Activated gamma-delta T cell treated with anti-CD3 and anti-CD28 coated beads, Interleukin-2, amount 50 U/mL, for 16 hours (primary cell): ENCODE measurements around the gene DNAJB6.

Experiments
- DNase-seq: peaks from one replicate; pipeline ENCODE4 v3.0.0-alpha.2; 2020; ENCODE audit warnings: low read depth

DNAJB6 gene

GRCh38 chr7:157370742-157371141 is 33.9 kb downstream of the DNAJB6 start:
- no peak for DNase-seq

- no peak for DNase-seq
Measured at GRCh38 chr7:157371296-157371695, 34.5 kb downstream of the DNAJB6 start.

DNA sequence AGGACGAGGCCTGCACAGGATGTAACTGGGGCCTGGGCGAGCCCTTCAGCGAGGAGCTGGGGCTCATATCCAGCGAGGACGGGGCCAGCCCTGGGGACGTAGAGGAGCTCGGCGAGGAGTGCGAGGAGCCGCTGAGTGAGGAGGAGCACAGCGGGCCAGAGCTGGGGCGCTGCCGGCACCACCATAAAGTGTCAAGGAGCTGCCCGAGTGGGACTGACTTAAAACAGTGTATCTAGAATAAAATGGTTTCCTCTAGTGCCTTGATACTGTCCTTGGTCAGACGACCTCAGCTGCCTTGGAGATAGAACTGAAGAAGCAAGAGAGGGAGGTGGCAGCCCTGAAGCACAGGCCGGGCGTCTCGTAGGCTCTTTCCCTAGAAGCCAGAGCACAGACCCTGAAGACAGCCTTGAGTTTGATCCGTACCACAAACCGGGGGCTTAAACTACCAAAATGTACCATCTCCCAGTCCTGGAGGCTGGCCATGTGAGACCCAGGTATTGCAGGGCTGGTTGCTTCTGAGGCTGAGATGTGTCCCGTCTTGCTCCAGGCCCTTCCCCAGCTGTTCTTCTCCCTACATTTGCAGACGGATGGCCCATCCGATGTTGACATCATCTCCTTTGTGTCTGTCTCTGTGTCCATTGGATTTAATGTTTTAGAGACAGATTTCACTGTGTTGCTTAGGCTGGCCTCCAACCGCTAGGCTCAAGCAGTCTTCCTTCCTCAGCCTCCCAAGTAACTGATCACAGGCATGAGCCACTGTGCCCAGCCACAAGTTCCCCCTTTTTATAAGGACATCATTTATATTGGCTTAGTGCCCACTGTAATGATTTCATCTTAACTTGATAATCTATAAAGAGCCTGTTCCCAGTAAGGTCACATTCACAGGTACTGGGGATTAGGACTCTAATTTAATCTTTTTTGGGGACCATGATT is 35.8 kb downstream of the DNAJB6 start:
- DNase-seq, result no peak

DNA sequence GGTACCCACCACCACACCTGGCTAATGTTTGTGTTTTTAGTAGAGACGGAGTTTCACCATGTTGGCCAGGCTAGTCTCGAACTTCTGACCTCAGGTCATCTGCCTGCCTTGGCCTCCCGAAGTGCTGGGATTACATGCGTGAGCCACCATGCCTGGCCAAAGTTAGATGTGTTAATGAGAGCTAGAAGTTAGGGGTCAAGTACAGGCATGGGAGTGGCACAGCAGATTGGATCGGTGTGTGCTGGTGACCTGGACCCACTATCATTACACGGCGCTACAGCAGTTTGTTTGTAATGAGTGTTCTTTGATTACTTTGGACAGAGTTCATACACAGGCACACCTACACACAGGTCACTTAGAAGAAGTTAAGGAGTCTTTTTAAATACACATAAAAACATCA is 36.7 kb downstream of the DNAJB6 start:
- no peak for DNase-seq

- no peak for DNase-seq
Measured at GRCh38 chr7:157375410-157375809, 38.6 kb downstream of the DNAJB6 start.

DNA sequence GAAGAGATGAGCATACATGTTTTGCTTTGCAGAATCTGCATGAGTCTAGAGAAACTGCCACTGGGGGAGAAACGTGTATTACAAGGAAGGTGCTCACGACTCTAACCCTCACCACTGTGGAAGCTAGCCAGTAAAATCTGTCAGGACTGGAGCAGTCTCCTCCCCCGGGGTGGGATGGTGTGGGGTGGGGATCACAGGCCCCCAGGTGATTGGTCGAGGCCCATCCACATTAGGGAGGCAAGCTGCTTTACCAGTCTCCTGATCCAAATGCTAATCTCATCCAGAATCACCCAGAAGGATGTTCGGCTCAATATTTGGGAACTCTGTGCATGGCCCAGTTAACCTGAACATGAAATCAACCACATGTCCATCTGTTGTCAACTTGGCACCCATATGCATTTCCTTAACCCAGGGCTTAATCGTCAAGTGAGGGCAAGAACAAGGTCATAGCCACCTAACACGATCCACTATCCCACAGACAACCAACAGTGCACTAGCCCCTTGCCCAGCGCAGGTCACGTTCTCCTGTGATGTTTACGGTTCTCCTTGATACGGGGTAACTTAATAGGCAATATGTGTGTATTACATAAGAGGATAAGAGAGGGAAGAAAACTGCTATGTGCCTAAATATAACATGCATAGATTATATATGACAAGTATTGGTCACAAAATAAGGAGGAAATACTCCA is 40.8 kb downstream of the DNAJB6 start:
- DNase-seq, result no peak

- no peak for DNase-seq
Measured at GRCh38 chr7:157378390-157378789, 41.6 kb downstream of the DNAJB6 start.

- DNase-seq, result no peak
Measured at GRCh38 chr7:157379493-157379892, 42.7 kb downstream of the DNAJB6 start.

- no peak for DNase-seq
Measured at GRCh38 chr7:157380416-157380815, 43.6 kb downstream of the DNAJB6 start.

- no peak for DNase-seq
Measured at GRCh38 chr7:157383868-157384267, 47.1 kb downstream of the DNAJB6 start.

GRCh38 chr7:157384301-157384700 is 47.5 kb downstream of the DNAJB6 start:
- DNase-seq, result no peak

DNA sequence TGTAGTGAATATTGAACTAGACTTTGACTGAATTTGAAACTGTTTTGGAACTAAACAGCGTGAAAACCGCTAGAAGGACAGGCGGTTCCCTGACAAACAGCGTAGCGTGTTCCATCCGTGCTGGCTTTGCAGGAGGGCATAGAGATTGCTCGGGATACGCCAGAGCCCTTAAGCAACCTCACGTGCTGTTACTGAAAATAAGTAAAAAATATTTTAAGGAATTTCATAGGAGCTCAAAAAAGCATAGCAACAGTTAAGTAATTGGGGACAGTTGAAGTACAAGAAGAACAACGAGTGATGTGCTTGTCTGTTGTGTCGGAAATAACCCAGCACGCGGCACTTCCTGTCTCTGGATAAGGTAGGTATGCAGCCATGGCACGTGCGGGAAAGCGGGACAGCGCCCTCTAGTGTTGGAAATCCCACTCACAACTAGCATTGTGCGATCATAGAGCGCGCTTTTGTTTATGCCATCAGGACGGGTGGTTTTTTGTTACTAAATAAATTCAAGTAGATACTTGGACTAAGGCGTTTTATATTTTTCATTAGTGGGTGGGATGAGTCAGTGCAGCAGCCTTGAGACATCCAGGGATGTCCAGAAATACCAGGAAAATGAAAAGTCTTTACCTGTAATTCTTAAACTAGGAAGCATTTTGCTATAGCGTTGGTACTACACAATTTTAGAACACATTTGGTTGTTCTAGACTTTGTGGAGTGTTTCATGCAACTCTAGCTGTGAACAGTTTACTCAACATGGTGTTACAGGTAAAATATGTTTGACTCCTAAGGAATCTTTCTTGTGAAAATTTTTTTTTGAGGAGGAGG is 50.4 kb downstream of the DNAJB6 start:
- peak; percentile 84 for DNase-seq

DNA sequence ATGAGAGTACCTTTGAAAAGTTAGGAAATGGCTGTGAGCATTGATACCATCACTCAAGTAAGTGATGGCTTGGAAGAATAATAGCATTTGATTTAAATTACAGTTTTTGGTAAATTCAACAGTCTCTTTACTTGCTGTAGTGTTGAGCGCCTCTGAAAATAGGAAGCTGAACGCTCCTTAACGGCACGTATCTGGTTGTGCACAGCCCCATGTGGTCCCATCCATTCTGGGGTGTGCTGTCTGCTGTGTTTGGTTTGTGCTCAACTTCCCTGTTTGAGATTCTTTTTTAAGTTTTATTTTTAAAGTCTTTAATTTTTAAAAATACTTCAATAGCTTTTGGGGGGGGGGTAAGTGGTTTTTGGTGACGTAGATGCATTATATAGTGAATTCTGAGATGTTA is 51.5 kb downstream of the DNAJB6 start:
- no peak for DNase-seq

- DNase-seq, result no peak
Measured at GRCh38 chr7:157389951-157390730, 53.3 kb downstream of the DNAJB6 start.

GRCh38 chr7:157391036-157391710 is 54.4 kb downstream of the DNAJB6 start:
- no peak for DNase-seq

GRCh38 chr7:157392256-157393037 is 55.6 kb downstream of the DNAJB6 start:
- no peak for DNase-seq

GRCh38 chr7:157394246-157395191 is 57.7 kb downstream of the DNAJB6 start:
- DNase-seq, result no peak

DNA sequence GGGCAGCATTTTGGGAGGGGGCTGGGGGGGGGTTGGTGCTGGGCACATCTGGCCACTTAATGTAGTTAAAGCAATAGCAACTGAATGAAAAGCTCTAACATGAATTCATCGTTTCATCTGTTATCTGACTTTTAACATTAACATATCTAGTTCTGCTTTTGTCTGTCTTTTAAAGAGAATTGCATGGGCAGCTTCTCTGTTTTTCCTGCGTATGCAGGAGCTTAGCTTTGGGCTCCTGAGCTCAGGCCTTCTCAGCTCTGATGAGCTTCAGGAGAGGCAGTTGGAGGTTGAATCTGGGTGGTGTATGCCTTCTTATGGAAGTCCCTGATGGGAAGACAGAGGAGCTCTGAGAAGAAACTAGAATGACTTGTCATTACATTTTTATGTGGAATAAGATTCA is 58.4 kb downstream of the DNAJB6 start:
- no peak for DNase-seq
